ENCODE measurements around the gene IL22.

DNA sequence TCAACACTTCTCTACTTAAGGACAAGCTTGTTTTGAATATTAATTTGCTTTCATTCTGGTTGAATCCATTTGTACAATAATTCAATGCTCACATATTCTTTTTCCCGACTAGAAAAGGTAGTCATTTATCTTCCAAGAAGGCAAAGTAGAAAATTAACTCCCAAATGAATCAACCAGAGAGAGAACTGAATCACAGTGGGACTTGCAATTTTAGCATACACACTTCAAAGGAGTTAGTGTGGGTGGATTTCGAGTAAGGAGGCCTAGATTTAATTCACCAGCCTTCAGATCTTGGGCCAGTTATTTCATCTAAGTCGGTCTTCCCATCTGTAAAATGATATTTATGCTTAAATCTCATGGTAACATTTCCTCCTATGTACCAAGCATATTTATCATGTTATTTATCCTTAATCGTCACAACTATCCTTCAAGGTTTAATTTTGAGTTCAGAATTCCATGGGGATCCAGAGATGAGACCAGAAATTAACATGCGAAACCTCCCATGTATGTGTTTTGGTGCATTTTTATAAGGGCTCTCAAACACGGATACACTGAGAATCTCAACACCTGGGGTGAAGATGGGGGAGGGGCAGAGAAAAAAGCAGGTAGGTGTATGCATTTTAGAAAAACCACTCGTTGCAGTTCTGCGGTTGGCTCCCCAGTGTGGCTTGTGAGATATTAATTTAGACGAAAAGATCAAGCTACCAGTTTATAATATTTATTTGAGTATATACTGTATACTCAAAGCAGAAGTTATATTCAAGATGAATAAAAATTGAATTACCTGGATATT lies 38.9 kb upstream of the IL22 start:
- TF ChIP-seq, protein P1, sequence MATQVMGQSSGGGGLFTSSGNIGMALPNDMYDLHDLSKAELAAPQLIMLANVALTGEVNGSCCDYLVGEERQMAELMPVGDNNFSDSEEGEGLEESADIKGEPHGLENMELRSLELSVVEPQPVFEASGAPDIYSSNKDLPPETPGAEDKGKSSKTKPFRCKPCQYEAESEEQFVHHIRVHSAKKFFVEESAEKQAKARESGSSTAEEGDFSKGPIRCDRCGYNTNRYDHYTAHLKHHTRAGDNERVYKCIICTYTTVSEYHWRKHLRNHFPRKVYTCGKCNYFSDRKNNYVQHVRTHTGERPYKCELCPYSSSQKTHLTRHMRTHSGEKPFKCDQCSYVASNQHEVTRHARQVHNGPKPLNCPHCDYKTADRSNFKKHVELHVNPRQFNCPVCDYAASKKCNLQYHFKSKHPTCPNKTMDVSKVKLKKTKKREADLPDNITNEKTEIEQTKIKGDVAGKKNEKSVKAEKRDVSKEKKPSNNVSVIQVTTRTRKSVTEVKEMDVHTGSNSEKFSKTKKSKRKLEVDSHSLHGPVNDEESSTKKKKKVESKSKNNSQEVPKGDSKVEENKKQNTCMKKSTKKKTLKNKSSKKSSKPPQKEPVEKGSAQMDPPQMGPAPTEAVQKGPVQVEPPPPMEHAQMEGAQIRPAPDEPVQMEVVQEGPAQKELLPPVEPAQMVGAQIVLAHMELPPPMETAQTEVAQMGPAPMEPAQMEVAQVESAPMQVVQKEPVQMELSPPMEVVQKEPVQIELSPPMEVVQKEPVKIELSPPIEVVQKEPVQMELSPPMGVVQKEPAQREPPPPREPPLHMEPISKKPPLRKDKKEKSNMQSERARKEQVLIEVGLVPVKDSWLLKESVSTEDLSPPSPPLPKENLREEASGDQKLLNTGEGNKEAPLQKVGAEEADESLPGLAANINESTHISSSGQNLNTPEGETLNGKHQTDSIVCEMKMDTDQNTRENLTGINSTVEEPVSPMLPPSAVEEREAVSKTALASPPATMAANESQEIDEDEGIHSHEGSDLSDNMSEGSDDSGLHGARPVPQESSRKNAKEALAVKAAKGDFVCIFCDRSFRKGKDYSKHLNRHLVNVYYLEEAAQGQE (IDR thresholded peaks at IDR 0.05; ENCODE audit: low read depth) = no peak
- no peak for TF ChIP-seq YY1 (IDR thresholded peaks at IDR 0.05; ENCODE audit: low read depth)
- no peak for TF ChIP-seq CREB1 (IDR thresholded peaks at IDR 0.05; ENCODE audit: low read depth)
- TF ChIP-seq RAD21 (IDR thresholded peaks at IDR 0.05; ENCODE audit: low read depth) = no peak
- TF ChIP-seq, protein P2, sequence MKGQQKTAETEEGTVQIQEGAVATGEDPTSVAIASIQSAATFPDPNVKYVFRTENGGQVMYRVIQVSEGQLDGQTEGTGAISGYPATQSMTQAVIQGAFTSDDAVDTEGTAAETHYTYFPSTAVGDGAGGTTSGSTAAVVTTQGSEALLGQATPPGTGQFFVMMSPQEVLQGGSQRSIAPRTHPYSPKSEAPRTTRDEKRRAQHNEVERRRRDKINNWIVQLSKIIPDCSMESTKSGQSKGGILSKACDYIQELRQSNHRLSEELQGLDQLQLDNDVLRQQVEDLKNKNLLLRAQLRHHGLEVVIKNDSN (IDR thresholded peaks at IDR 0.05) = no peak
- TF ChIP-seq, protein P3, sequence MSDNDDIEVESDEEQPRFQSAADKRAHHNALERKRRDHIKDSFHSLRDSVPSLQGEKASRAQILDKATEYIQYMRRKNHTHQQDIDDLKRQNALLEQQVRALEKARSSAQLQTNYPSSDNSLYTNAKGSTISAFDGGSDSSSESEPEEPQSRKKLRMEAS (IDR thresholded peaks at IDR 0.05) = no peak
- TF ChIP-seq CEBPB (IDR thresholded peaks at IDR 0.05) = no peak
- TF ChIP-seq EP300 (IDR thresholded peaks at IDR 0.05; ENCODE audit: borderline replicate concordance) = no peak
- TF ChIP-seq EGR1 (IDR thresholded peaks at IDR 0.05) = no peak
- TF ChIP-seq TEAD4 (IDR thresholded peaks at IDR 0.05) = no peak
- no peak for TF ChIP-seq TCF12 (IDR thresholded peaks at IDR 0.05; ENCODE audit: low read depth)
- TF ChIP-seq TAF1 (IDR thresholded peaks at IDR 0.05; ENCODE audit: low read depth) = no peak
- no peak for TF ChIP-seq FOXM1 (IDR thresholded peaks at IDR 0.05; ENCODE audit: borderline replicate concordance, low read depth)
